Esophagus mucosa (tissue), 1 donor: ENCODE data around the gene NUP54. TPM values are rescaled to one million over a fixed set of nuclear protein-coding genes. Genes with fewer than 3 reads are reported as not detected.

Source experiments
- ATAC-seq: fragments of 200-7000 bp; cut with Tn5 transposase; one replicate; pipeline ENCODE4 v1.9.1; 2020
- total RNA-seq: library from RNA; stranded (reverse); gene quantifications from one replicate; pipeline ENCODE4 v1.2.4, GENCODE V29; 2023
- donor health status: DM: yes; HTN: yes; CAD: no.

The NUP54 gene
- total RNA-seq, 1 donor from 2014 or later, result 31.7 TPM

GRCh38 chr4:76141241-76141640 is 7.0 kb downstream of the NUP54 start:
- ATAC-seq, result no peak

DNA sequence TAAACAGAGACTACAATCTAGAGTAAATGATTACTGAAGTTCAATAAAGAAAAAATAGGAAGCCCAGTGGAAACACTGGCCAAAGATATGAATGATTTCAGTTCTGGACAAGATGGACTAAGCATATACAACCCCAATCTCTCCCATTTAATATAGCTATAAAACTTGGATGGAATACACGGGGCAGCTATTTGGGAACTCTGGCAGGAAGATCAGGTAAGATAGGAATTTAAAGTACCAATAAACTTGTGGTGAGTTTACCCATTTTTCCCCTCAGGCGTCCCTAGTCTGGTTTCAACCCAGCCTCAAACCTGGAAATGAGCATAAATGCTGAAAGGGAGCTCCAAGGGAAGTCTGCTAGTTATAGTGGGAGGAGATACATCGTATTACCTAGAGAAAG is 20.4 kb downstream of the NUP54 start:
- ATAC-seq, result no peak

DNA sequence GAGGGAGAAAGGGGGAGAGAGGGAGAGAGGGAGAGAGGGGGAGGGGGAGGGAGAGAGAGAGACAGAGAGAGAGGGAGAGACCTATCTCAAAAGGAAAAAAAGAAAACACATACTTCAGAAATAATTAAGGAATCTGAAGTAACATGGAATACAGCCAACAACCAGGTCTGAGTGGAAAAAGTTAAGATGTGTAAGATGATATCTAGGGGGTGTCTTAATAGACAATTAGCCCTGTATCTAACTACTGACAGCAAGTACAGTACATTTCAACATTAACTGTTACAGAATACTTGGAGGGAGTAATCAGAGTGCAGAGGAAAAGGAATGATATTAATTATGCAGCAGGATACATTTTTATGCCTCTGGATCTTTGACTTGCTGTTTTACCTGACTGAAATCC is 22.4 kb downstream of the NUP54 start:
- ATAC-seq, result no peak

- ATAC-seq, result no peak
Observed at GRCh38 chr4:76120199-76120598, 28.0 kb downstream of the NUP54 start.

DNA sequence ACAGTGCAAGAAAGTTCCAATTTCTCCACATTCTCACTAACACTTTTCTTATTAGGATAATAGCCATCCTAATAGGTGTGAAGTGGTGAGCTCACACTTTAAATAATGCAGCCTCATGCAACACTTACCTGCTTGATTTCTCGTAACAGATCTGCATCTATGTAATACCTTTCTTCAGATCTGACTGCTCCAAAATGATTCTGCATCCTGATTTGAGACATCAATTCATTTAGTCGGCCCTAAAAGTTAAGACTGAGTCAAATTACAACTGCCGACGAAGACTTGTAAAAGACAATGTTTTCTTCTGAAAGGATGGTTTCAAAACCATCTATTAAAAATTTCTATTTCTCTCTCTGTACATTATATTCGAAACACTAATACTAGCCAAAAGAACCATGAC is 30.7 kb downstream of the NUP54 start:
- no peak for ATAC-seq

GRCh38 chr4:76116821-76117220 is 31.4 kb downstream of the NUP54 start:
- no peak for ATAC-seq

DNA sequence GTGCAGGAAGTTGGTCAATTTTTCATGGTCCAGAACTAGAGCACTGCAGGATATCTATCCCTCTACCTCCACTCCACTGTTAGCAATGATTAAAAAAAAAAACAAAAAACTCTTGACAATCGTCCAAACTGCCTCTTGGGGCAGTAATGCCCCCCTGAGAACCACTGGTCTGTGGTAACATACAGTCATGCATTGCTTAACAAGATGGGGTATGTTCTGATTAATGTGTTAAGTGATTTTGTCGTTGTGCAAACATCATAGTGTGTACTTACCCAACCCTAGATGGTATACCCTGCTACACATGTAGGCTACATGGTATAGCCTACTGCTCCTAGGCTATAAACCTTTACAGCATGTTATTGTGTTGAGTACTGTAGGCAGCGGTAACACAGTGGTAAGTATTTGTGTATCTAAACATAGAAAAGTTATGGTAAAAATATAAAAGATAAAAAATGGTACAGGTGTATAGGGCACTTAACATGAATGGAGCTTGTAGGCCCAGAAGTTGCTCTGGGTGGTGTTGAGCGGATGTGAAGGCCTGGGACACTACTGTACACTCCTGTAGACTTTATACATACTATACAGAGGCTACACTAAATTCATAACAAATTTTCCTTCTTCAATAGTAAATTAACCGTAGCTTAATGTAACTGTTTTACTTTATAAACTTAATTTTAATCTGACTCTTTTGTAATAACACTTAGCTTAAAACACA is 39.6 kb downstream of the NUP54 start:
- no peak for ATAC-seq

DNA sequence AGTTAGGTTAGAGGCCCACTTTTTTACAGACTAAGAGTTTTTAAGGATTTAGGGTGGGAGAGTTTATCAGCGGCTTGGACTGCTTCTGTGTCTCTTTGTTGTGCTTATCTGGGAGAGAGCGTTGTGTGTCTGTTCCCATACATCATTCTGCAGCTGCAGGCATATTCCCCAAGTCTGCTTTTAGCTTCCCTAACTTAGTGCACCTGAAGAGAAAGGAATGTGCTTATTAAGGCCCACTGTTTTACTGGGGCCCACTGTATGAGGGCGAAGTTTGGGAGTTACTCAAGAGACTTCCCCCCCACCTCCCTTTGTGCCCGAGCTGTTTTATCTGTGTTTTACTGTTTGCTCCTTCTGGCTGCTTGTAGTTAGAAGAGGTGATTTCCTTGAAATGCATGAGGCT is 41.8 kb downstream of the NUP54 start:
- no peak for ATAC-seq

DNA sequence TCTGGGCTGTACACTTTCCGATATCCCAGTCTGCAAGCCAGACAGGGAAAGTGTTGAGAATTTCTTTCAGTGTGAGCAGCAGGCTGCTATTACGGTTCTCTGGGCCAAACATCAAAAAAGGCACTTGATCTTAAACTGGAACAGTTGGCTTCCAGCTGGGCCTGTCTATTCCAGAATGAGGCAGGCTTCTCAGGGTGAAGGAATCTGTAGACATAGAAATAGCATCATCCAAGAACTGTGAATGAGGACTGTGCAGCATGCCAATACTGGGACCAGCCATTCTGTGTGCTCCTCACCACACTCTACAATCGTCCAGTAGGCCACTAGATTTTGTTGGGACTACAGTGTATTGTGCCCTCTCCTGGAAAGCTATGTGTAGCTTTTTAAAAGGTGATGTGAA is 42.5 kb downstream of the NUP54 start:
- no peak for ATAC-seq

DNA sequence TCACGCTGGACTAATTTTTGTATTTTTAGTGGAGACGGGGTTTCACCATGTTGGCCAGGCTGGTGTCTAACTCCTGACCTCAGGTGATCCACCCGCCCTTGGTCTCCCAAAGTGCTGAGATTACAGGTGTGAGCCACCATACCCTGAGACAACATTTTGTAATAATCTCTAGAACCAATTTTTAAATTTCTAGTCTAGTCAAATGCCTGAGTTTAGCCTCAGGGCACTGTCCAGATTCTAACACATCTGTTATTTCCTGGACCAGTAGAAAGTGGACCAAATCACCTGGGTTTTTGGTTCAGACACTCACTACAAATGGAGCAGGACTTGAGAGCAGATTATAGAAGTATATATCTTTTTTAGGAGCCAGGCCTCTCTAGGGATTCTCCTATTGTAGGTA is 52.1 kb downstream of the NUP54 start:
- no peak for ATAC-seq

DNA sequence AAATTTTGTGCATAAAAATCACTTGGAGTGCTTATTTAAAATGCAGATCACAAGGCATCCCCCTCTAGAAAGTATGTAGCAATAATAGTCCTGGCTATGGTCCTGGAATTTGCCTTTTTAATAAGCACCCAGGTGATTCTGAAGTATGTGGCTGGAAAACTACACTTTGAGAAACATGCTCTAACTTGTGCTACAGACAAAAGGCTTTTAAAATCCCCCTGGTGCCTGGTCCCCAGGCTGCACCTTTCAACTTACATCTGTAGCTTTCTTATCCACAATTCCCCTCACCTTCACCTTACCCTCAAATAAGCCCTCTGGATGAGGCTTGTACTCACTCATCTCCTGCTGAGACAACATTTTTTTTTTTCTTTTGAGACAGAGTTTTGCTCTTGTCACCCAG is 52.6 kb downstream of the NUP54 start:
- ATAC-seq, result no peak

- peak; percentile 75 for ATAC-seq
Observed at GRCh38 chr4:76091052-76091451, 57.1 kb downstream of the NUP54 start.

- ATAC-seq, result peak; percentile 79
Observed at GRCh38 chr4:76090241-76090691, 57.9 kb downstream of the NUP54 start.

DNA sequence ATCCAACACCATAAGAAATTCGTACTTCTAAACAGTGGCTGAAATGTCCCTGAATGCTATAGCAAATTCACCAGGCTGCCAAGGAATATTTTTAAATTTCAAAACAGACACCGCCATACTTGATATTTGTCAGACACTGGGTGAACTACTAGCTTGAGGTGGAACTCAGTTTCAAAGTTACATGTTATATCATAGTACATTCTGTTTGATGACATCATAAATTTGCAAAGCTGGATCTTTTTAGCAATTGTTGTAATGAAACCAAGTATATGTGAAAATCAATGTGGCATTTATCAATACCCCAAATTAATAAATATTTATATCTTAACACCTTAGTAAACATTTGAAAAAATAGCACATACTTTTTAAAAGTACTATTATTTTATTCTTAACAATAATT is 59.5 kb downstream of the NUP54 start:
- no peak for ATAC-seq

GRCh38 chr4:76087007-76087769 is 61.0 kb downstream of the NUP54 start:
- peak; percentile 83 for ATAC-seq

DNA sequence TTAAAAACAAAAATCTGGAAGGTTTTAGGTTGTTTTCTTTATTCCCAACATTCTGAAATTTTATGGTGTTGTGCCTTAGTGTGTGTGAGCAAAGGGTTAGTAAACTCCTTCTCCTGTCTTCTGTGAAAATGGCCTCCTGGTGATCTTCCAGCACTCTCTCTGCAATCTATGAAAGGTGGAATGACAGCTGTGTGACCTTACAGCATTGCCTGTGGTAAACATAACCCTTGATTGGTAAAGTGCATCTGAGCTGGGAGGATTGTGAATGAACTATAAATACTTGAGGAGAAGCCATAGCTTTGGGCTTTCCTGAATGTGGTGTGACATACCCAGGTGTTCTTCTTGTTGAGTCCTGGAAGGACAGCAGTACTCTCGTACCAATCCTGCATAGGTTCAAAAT is 63.7 kb downstream of the NUP54 start:
- ATAC-seq, result no peak

GRCh38 chr4:76083386-76083988 is 64.7 kb downstream of the NUP54 start:
- peak; percentile 65 for ATAC-seq

DNA sequence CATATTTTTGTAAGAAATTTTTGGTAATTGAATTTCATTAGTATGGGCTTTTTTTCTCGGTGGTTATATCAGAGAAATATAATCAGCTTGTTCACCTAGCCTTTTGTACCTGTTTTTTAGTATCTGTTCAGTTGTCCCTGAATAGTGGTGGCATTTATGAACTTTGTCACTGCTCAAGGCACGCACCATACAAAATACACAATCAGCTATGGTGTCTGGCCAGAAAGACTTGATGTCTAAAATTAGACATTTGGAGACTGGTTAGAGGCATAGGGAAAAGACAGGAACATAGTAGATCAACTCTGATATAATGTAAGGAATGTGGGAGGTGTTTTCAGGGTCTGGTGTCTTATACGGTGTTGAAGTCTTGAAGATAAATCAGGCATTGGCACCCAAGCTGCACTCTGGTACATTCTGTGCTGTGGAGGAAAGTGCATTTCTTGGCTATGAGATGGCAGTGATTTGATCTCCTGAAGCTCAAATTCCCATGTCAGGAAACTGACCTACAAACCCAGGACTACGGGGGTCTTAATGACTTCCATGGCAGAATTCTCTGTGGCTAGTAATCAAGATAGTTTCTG is 70.1 kb downstream of the NUP54 start:
- no peak for ATAC-seq

DNA sequence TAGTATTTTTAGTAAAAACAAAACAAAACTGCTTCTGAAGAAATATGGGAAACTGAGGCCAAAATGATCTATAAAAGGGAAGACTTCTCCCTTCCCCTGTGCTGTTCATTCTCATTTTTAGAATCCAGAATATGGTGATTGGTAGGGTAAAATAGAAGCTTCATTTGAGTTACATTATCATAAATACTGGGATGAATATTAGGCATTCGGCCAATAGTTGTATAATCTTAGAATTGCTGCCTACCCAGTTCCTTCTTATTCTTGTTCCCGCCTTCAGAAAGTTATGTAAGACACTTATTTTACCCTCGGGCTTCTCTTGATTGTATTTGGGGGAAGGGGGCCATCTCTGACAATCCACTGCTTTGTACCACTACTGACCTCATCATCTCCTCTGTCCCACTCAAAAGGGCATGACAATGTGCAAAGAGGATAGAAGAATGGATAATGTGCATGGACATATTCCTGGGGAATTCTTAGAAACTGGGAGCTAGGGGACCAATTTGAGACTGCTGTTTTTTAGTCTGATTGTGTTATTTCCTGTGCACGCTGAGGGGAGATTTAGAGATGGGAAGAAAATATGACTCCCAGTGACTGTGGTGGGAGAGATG is 73.1 kb downstream of the NUP54 start:
- ATAC-seq, result no peak

DNA sequence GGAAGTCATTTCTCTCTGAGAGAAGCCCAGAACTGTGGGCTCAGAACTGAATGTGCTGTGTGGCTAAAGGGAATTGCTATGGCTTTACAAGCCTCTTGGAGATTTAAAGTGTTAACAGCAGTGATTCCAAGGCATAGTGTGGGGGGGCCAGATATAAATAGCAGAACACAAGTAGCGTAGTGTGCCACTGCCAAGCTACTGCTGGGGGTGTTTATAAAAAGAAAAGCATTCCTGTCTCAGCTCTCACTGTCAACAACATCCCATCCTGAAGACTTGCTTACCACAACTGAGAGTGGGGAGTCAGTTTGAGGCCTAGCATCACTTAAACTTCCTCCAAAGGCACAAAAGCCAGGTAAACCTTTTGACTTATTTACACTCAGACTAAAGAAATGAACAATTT is 73.7 kb downstream of the NUP54 start, which contains the start of gene ART3:
Gene ART3 (plus strand): TSS at position 242 of the 400 bp plus-strand sequence. CDS start 1,181 bp downstream, outside the sequence.
- no peak for ATAC-seq

DNA sequence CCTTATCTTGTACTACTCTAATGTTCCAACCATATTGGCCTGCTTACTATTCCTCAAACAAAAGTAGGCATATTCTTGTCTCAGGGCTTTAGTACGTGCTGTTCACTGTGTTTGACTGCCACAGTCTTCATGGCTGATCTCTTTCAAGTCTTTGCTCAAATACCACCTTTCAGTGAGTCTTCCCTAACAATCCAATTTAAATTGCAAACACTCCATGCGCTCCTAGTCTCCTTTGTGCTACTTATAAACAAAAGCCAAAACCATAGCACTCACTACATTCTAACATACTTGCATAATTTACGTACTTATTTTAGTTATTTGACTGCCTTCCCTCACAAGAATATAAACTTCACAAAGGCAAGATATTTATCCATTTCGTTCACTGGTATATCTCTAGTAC is 75.4 kb downstream of the NUP54 start:
- no peak for ATAC-seq

GRCh38 chr4:76067652-76068286 is 80.4 kb downstream of the NUP54 start:
- peak; percentile 76 for ATAC-seq
